Calu3 (cell line): ENCODE measurements around the gene SLC22A15. TPM values are rescaled to one million over a fixed set of nuclear protein-coding genes. Genes with fewer than 3 reads are reported as not detected.
A peak's percentile ranks its signal among the peaks of the same experiment; 100 is the strongest.

ENCODE experiments used
- BruUV-seq: library from RNA; stranded (reverse); fragments of 400-500 nt; replicated peaks from 2 replicates; lab custom pipeline; 2021; lab: Mats Ljungman, UMichigan
- CTCF ChIA-PET: fragments of 300-600 bp; sonication (Branson Sonifier 250); formaldehyde crosslinking; loops from one replicate; lab custom pipeline; 2022; ENCODE audit warnings: antibody characterized with exemption; lab: Charles Lee
- DNase-seq: peaks from one replicate; pipeline ENCODE4 v3.0.0; 2022
- H3K27ac Mint-ChIP-seq: one replicate; pipeline ENCODE4 v1.8.0; 2022; ENCODE audit warnings: mixed read lengths; ENCODE audit not compliant: unreplicated experiment
- H3K27me3 Mint-ChIP-seq: one replicate; pipeline ENCODE4 v1.8.0; 2022; ENCODE audit warnings: mixed read lengths; ENCODE audit not compliant: unreplicated experiment
- H3K36me3 Mint-ChIP-seq: one replicate; pipeline ENCODE4 v1.8.0; 2022; ENCODE audit warnings: mild to moderate bottlenecking, moderate library complexity, mixed read lengths; ENCODE audit not compliant: insufficient read depth, unreplicated experiment
- H3K4me1 Mint-ChIP-seq: one replicate; pipeline ENCODE4 v1.8.0; 2022; ENCODE audit warnings: mild to moderate bottlenecking, low read depth, mixed read lengths; ENCODE audit not compliant: unreplicated experiment
- H3K4me3 Mint-ChIP-seq: one replicate; pipeline ENCODE4 v1.8.0; 2022; ENCODE audit warnings: mild to moderate bottlenecking, low read depth, moderate library complexity, mixed read lengths; ENCODE audit not compliant: unreplicated experiment
- H3K9me3 Mint-ChIP-seq: one replicate; pipeline ENCODE4 v1.8.0; 2022; ENCODE audit warnings: low read depth, mixed read lengths; ENCODE audit not compliant: unreplicated experiment
- intact Hi-C: fragments of 100-400 bp; cut with micrococcal nuclease; formaldehyde crosslinking; loops from one replicate; pipeline ENCODE4 v1.10.0; 2022; ENCODE audit not compliant: unreplicated experiment
- total RNA-seq: library from RNA; stranded (reverse); gene quantifications from 2 replicates; pipeline ENCODE4 v1.2.3, GENCODE V29; 2022
- TF ChIP-seq, protein P1 (sequence below): fragments of 200-600 bp; IDR thresholded peaks from one replicate; pipeline ENCODE4 v1.8.0; 2022; ENCODE audit warnings: antibody characterized with exemption; ENCODE audit not compliant: unreplicated experiment

Gene SLC22A15
- total RNA-seq, 1 experiment from 2014 or later, result 5.0 TPM

DNA sequence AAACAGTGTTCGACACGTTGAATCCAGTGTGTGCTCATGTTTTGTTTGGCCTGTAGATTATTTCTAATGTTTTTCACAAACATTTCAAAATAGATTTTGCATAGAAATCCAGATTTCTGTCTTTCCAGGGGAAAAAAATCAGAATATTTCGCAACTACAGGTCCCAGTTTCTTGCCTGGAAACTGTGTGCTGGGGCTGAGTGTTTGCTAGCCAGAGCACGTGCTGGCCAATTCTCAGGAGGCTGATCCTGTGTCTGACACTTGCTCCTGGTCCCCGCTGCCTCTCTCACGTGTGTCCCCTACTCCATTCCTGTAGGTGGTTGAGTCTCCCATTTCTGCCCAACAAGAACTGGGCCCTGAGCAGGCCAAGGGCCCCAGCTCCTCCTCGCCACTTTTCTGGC lies 137.3 kb downstream of the SLC22A15 start:
- Mint-ChIP-seq H3K9me3 (no peaks in the 10 kb centered on the region), H3K36me3 (peaks cover 8% of the 10 kb centered on the region), H3K27ac (no peak overlapping the region), H3K4me3 (no peak overlapping the region), H3K27me3 (no peaks in the 10 kb centered on the region), H3K4me1 (peaks cover 38% of the 10 kb centered on the region)
- no peak for DNase-seq
- BruUV-seq, result no TSS peak
- intact Hi-C loops, result no loop called here
- CTCF ChIA-PET, result no interaction called here
- TF ChIP-seq, protein P1, sequence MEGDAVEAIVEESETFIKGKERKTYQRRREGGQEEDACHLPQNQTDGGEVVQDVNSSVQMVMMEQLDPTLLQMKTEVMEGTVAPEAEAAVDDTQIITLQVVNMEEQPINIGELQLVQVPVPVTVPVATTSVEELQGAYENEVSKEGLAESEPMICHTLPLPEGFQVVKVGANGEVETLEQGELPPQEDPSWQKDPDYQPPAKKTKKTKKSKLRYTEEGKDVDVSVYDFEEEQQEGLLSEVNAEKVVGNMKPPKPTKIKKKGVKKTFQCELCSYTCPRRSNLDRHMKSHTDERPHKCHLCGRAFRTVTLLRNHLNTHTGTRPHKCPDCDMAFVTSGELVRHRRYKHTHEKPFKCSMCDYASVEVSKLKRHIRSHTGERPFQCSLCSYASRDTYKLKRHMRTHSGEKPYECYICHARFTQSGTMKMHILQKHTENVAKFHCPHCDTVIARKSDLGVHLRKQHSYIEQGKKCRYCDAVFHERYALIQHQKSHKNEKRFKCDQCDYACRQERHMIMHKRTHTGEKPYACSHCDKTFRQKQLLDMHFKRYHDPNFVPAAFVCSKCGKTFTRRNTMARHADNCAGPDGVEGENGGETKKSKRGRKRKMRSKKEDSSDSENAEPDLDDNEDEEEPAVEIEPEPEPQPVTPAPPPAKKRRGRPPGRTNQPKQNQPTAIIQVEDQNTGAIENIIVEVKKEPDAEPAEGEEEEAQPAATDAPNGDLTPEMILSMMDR, result no peak

DNA sequence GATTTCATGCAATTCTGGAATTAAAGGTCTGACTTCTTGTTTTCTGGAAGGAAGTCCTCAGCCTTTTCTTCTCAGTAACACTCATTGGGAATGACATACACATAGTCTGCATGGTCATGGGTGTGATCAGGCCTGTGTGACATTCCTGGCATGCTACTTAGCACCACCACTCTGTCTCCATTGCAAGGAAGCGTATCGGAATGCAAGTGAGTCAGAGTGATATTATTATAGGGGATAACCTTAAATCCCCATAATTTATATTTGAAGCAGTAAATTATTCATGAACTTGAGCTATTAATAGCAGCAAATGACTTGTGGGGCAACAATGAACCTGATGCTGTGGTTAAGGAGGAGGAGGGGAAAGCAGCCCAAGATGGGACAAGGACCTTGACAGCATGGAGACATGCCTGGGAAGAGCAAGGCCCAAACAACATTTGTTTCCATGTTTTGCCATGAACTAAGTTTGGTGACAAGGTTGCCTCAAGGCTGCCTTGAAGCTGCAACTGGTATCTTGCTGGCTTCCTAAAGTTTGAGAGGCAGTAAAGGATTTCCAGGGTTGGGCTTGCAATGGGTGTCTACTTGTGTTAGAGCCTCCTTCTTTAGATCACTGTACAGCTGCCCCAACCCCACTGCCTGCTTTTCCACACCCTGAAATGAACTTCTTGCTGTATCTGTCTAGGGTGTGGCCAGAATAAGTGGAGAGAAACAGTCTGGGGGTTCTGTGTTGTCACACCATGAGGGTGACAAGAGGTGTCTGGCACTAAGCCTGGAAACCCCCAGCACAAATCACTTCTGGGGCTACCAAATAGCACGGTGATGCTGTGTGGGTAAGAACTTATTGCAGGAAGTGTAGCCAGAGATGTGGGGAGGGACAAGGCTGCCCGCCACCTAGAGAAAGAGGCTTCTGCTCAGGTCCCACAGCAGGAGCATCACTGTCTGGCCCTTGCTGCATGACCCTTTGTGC lies 139.4 kb downstream of the SLC22A15 start:
- Mint-ChIP-seq H3K9me3 (no peaks in the 10 kb centered on the region), H3K4me3 (no peak overlapping the region), H3K27ac (no peak overlapping the region), H3K27me3 (no peaks in the 10 kb centered on the region), H3K4me1 (peaks cover 29% of the 10 kb centered on the region), H3K36me3 (peaks cover 5% of the 10 kb centered on the region)
- intact Hi-C loops, result no loop called here
- BruUV-seq, result no TSS peak
- DNase-seq, result peak; percentile 6
- TF ChIP-seq, protein P1, result no peak
- CTCF ChIA-PET, result no interaction called here

- Mint-ChIP-seq H3K9me3 (no peaks in the 10 kb centered on the region), H3K27ac (no peak overlapping the region), H3K27me3 (no peaks in the 10 kb centered on the region), H3K36me3 (no peaks in the 10 kb centered on the region), H3K4me3 (no peak overlapping the region), H3K4me1 (peaks cover 19% of the 10 kb centered on the region)
- intact Hi-C loops, result no loop called here
- no TSS peak for BruUV-seq
- CTCF ChIA-PET, result no interaction called here
- no peak for DNase-seq
- TF ChIP-seq, protein P1, result no peak
These were observed 142.2 kb downstream of the SLC22A15 start for GRCh38 chr1:116118471-116118870.

Other genes starting within 250 kb of the SLC22A15 start
- gene CASQ2, start 207.8 kb upstream of the SLC22A15 start, total RNA-seq, result not detected in 2 replicates
- gene NHLH2, start 135.4 kb upstream of the SLC22A15 start, total RNA-seq, result not detected in 2 replicates
- gene MAB21L3, start 134.9 kb downstream of the SLC22A15 start, total RNA-seq, result 0.21 and 0.22 TPM in 2 replicates